Stimulated activated CD4-positive, alpha-beta T cell treated with anti-CD3 and anti-CD28 coated beads, TNF-alpha, amount 100 ng/mL, for 1 hour (primary cell): Measurements from ENCODE around the gene NUAK2.

ENCODE experiments used
- DNase-seq, 3 donors: peaks; one replicate each; pipeline ENCODE4 v3.0.0-alpha.2; 2020; ENCODE audit warnings: low read depth in 3 of 3, low spot score in 1 of 3

NUAK2 gene

GRCh38 chr1:205346956-205347574, 25.5 kb upstream of the NUAK2 start:
- DNase-seq = no peak

GRCh38 chr1:205345761-205346160, 24.2 kb upstream of the NUAK2 start:
- no peak for DNase-seq

- peak in 1 of 3 donors; percentile 40 for DNase-seq
Measured at GRCh38 chr1:205344066-205344928, 22.8 kb upstream of the NUAK2 start.

- DNase-seq = no peak
Measured at GRCh38 chr1:205343431-205344065, 22.0 kb upstream of the NUAK2 start.

GRCh38 chr1:205342986-205343385, 21.4 kb upstream of the NUAK2 start:
- no peak for DNase-seq

GRCh38 chr1:205340676-205341075, 19.1 kb upstream of the NUAK2 start:
- DNase-seq = no peak

- DNase-seq = no peak
Measured at GRCh38 chr1:205339717-205340116, 18.2 kb upstream of the NUAK2 start.

- no peak for DNase-seq
Measured at GRCh38 chr1:205339197-205339702, 17.7 kb upstream of the NUAK2 start.

- no peak for DNase-seq
Measured at GRCh38 chr1:205338011-205338410, 16.5 kb upstream of the NUAK2 start.

- no peak for DNase-seq
Measured at GRCh38 chr1:205337481-205337880, 15.9 kb upstream of the NUAK2 start.

GRCh38 chr1:205335692-205336091, 14.1 kb upstream of the NUAK2 start:
- DNase-seq = peak in 2 of 3 donors; percentile 46 to 66

GRCh38 chr1:205332015-205332791, 10.7 kb upstream of the NUAK2 start:
- DNase-seq = no peak

- DNase-seq = no peak
Measured at GRCh38 chr1:205330150-205330549, 8.6 kb upstream of the NUAK2 start.

- DNase-seq = no peak
Measured at GRCh38 chr1:205329719-205330118, 8.2 kb upstream of the NUAK2 start.

GRCh38 chr1:205328476-205328875, 6.9 kb upstream of the NUAK2 start:
- DNase-seq = no peak

- no peak for DNase-seq
Measured at GRCh38 chr1:205326812-205327466, 5.4 kb upstream of the NUAK2 start.

- peak in 1 of 3 donors; percentile 45 for DNase-seq
Measured at GRCh38 chr1:205325334-205325884, 3.9 kb upstream of the NUAK2 start.

GRCh38 chr1:205324781-205325180, 3.2 kb upstream of the NUAK2 start:
- DNase-seq = no peak

- DNase-seq = no peak
Measured at GRCh38 chr1:205323794-205324193, 2.2 kb upstream of the NUAK2 start.

- no peak for DNase-seq
Measured at GRCh38 chr1:205321959-205322283, 376 bp upstream of the NUAK2 start.
